Panc1 (cell line): ENCODE measurements around the gene RHEB.

Experiments used
- CTCF ChIP-seq: fragments of 450-650 bp; IDR thresholded peaks from 2 replicates; pipeline ENCODE4 v1.5.1; 2017; ENCODE audit warnings: mild to moderate bottlenecking
- POLR2AphosphoS5 ChIP-seq: IDR thresholded peaks from 2 replicates; pipeline ENCODE4 v1.6.1; 2012; ENCODE audit warnings: mild to moderate bottlenecking, low read depth, low read length, moderate library complexity
- REST ChIP-seq, 2 experiments: IDR thresholded peaks; 2 replicates each; pipeline ENCODE4 v1.6.1; 2011 to 2012; ENCODE audit warnings: low read depth in 2 of 2, control low read depth in 1 of 2, low read length in 1 of 2, mild to moderate bottlenecking in 1 of 2, moderate library complexity in 1 of 2; ENCODE audit not compliant: insufficient read depth in 1 of 2
- SIN3A ChIP-seq: IDR thresholded peaks from 2 replicates; pipeline ENCODE4 v1.6.1; 2012; ENCODE audit warnings: low read depth, mild to moderate bottlenecking, low read length, moderate library complexity, borderline replicate concordance; ENCODE audit not compliant: insufficient read depth

- TF ChIP-seq CTCF (no peak), REST (IDR thresholded peaks at IDR 0.05; ENCODE audit: insufficient read depth in 1 of 2, low read depth in 2 of 2, low read length in 1 of 2) (no peak), POLR2AphosphoS5 (no peak), SIN3A (no peak)
These were observed 32.5 kb downstream of the RHEB start for GRCh38 chr7:151487228-151487627.
